H1 (cell line): ENCODE data around the gene KCNJ10. TPM values are rescaled to one million over a fixed set of nuclear protein-coding genes. Genes with fewer than 3 reads are reported as not detected.

Experiments used
- BACH1 ChIP-seq: IDR thresholded peaks from 2 replicates; pipeline ENCODE4 v1.6.1; 2012; ENCODE audit warnings: low read length, improper control_type of control experiment
- BRCA1 ChIP-seq: IDR thresholded peaks from 2 replicates; pipeline ENCODE4 v1.6.1; 2012; ENCODE audit warnings: low read depth, low read length, improper control_type of control experiment
- CBX8 ChIP-seq: fragments of 300-800, 300-1000 bp; sonication (generic); IDR thresholded peaks from 2 replicates; pipeline ENCODE4 v1.7.1; 2016; ENCODE audit warnings: low read depth, low read length, borderline replicate concordance
- CHD7 ChIP-seq: fragments of 300-600 bp; sonication (generic); IDR thresholded peaks from 2 replicates; pipeline ENCODE4 v1.7.1; 2012; ENCODE audit warnings: low read length, moderate library complexity, mild to moderate bottlenecking, inconsistent platforms; ENCODE audit not compliant: insufficient replicate concordance
- CTBP2 ChIP-seq: IDR thresholded peaks from 2 replicates; pipeline ENCODE4 v1.7.0; 2011; ENCODE audit warnings: borderline replicate concordance, mild to moderate bottlenecking, moderate library complexity, mixed read lengths, low read length; ENCODE audit not compliant: insufficient read depth, insufficient read length
- KDM1A ChIP-seq: fragments of 200-600, 300-600 bp; sonication (generic); IDR thresholded peaks from 2 replicates; pipeline ENCODE4 v1.7.1; 2016; ENCODE audit warnings: mild to moderate bottlenecking, low read length, borderline replicate concordance
- PHF8 ChIP-seq: fragments of 200-600 bp; sonication (generic); conservative IDR thresholded peaks from 2 replicates; pipeline ENCODE4 v1.7.1; 2012; ENCODE audit warnings: low read depth, mild to moderate bottlenecking, inconsistent platforms, low read length, moderate library complexity
- SAP30 ChIP-seq: fragments of 300-600 bp; sonication (generic); IDR thresholded peaks from 2 replicates; pipeline ENCODE4 v1.7.1; 2012; ENCODE audit warnings: low read length, moderate library complexity, mild to moderate bottlenecking, inconsistent platforms; ENCODE audit not compliant: insufficient read depth, insufficient replicate concordance
- SP2 ChIP-seq: IDR thresholded peaks from 2 replicates; pipeline ENCODE4 v1.6.1; 2012; ENCODE audit warnings: mild to moderate bottlenecking, low read length, inconsistent platforms
- SP4 ChIP-seq: IDR thresholded peaks from 2 replicates; pipeline ENCODE4 v1.6.1; 2012; ENCODE audit warnings: low read length, inconsistent platforms
- YY1 ChIP-seq: IDR thresholded peaks from 2 replicates; pipeline ENCODE4 v1.6.1; 2011; ENCODE audit warnings: low read depth, mild to moderate bottlenecking, low read length
- polyA plus RNA-seq, 7 experiments: library from polyadenylated mRNA; depleted of rRNA in 3 of 7; stranded (reverse) in 5 of 7; unstranded in 2 of 7; fragments of >200 nt in 5 of 7; fragments of 200-250 nt in 2 of 7; gene quantifications; 1 replicate in 5 of 7; 2 replicates in 1 of 7; 4 replicates in 1 of 7; pipeline versions ENCODE4 v1.2.1 to v1.2.3, GENCODE V29; 2011 to 2013; ENCODE audit warnings: missing spikeins in 2 of 7, mixed read lengths in 2 of 7
- total RNA-seq: library from RNA; stranded (reverse); fragmentation: NEBNext Ultra II Directional; extraction: Animal tissue kit (Norgen Biotek cat#: 25700); gene quantifications from 2 replicates; pipeline ENCODE4 v1.2.1, GENCODE V29; 2021

Gene KCNJ10
- total and polyA plus RNA-seq, 2 of the 8 experiments (the other 6 are each of a cell fraction or from before 2014, with no cell fraction given): 1.7 to 2.4 TPM

GRCh38 chr1:160101037-160101716 is 31.2 kb upstream of the KCNJ10 start (continued):
- TF ChIP-seq SAP30: no peak
- TF ChIP-seq SP4: no peak
- no peak for TF ChIP-seq CHD7
- TF ChIP-seq KDM1A: no peak; the same call in 1 of the 2 replicates
- TF ChIP-seq BRCA1: no peak
- TF ChIP-seq CBX8: no peak
- no peak for TF ChIP-seq BACH1
- no peak for TF ChIP-seq SP2
- peak; percentile 44 for TF ChIP-seq CTBP2
- TF ChIP-seq YY1: peak; percentile 68; the same call in 1 of the 2 replicates
- no peak for TF ChIP-seq PHF8
